ENCODE results near the gene FCRL6.
A peak's percentile ranks its signal among the peaks of the same experiment; 100 is the strongest.

The FCRL6 gene

DNA sequence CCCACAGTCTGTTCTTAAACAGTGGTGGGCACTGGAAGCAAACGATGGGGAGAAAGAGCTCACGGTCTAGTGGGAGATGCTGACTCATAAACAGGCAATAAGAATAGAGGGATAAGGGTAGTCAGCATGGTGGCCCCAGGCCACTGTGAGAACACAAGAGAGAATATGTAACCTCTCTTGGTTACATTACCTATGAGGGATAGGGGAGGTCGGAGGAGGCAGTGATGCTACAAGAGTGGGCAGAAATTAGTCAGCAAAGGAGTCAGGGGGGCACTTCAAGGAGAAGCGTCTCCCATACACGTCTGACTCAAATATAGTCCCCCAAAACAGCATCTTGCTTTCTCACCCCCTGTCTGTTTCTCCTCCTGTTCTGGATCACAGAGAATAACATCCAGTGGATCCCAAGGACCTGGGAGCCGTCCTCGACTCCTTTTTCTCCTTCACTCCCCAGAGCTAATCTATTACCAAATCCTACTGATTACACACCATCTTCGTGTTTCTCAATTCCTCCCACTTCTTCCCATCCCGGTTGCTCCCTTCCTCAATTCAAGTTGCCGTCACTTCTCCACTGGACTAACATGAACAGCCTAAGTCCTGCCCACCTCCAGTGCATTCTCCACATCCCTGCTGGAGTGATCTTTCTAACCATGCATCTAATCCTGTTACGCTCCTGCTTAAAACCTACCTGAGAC is 26.6 kb downstream of the FCRL6 start:
- Histone ChIP-seq H3K9me3 (ENCODE audit: control insufficient read depth, insufficient read depth, low read length) (no peaks in the 10 kb centered on the region), H3K4me1 (ENCODE audit: control insufficient read depth, low read length) (no peaks in the 10 kb centered on the region), H3F3A (ENCODE audit: control insufficient read depth, insufficient read depth) (no peaks in the 10 kb centered on the region), H3K36me3 (ENCODE audit: control insufficient read depth, low read length) (no peaks in the 10 kb centered on the region), H3K9me2 (replicated peaks; ENCODE audit: control insufficient read depth, low read length) (no peaks in the 10 kb centered on the region), H3K27ac (ENCODE audit: low read depth, low read length) (no peak overlapping the region), H3K79me2 (ENCODE audit: control insufficient read depth, low read length) (no peaks in the 10 kb centered on the region), H3K4me3 (ENCODE audit: low read length) (no peak overlapping the region), H3K27me3 (ENCODE audit: control insufficient read depth, low read length) (peaks cover 5% of the 10 kb centered on the region; the same call in 1 of the 2 replicates), H3K4me2 (ENCODE audit: low read length) (no peak overlapping the region), H4K20me1 (ENCODE audit: control insufficient read depth, insufficient read depth, low read depth, low read length) (no peaks in the 10 kb centered on the region)
- no peak for TF ChIP-seq EZH2phosphoT487 (IDR thresholded peaks at IDR 0.05; ENCODE audit: borderline replicate concordance, low read length)
- TF ChIP-seq, protein P1, sequence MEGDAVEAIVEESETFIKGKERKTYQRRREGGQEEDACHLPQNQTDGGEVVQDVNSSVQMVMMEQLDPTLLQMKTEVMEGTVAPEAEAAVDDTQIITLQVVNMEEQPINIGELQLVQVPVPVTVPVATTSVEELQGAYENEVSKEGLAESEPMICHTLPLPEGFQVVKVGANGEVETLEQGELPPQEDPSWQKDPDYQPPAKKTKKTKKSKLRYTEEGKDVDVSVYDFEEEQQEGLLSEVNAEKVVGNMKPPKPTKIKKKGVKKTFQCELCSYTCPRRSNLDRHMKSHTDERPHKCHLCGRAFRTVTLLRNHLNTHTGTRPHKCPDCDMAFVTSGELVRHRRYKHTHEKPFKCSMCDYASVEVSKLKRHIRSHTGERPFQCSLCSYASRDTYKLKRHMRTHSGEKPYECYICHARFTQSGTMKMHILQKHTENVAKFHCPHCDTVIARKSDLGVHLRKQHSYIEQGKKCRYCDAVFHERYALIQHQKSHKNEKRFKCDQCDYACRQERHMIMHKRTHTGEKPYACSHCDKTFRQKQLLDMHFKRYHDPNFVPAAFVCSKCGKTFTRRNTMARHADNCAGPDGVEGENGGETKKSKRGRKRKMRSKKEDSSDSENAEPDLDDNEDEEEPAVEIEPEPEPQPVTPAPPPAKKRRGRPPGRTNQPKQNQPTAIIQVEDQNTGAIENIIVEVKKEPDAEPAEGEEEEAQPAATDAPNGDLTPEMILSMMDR (IDR thresholded peaks at IDR 0.05; ENCODE audit: low read depth, low read length, poor library complexity, severe bottlenecking), result no peak

DNA sequence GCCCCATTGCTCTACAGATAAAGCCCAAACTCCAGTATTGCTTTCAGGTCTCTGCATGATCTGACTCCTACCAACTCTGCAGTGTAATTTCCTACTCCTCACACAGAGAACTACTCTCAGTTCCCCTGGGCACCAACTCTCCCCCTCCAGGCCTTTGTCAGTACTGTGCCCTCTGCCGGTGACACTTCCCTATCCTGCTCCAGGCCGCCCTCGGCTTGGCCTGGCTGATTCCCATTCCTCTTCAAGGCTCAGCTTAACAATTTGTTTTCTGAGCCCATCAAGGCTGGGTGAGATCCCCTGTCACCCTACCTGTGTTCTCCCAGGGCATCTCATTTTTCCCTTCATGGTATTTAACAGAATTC is 27.1 kb downstream of the FCRL6 start:
- Histone ChIP-seq H3K4me2 (ENCODE audit: low read length) (no peak overlapping the region), H3K36me3 (ENCODE audit: control insufficient read depth, low read length) (no peaks in the 10 kb centered on the region), H3K79me2 (ENCODE audit: control insufficient read depth, low read length) (no peaks in the 10 kb centered on the region), H3K4me3 (ENCODE audit: low read length) (no peak overlapping the region), H3K27me3 (ENCODE audit: control insufficient read depth, low read length) (peaks cover 3% of the 10 kb centered on the region; the same call in 1 of the 2 replicates), H3F3A (ENCODE audit: control insufficient read depth, insufficient read depth) (no peaks in the 10 kb centered on the region), H3K27ac (ENCODE audit: low read depth, low read length) (no peak overlapping the region), H4K20me1 (ENCODE audit: control insufficient read depth, insufficient read depth, low read depth, low read length) (no peaks in the 10 kb centered on the region), H3K4me1 (ENCODE audit: control insufficient read depth, low read length) (no peaks in the 10 kb centered on the region), H3K9me3 (ENCODE audit: control insufficient read depth, insufficient read depth, low read length) (no peaks in the 10 kb centered on the region), H3K9me2 (replicated peaks; ENCODE audit: control insufficient read depth, low read length) (no peaks in the 10 kb centered on the region)
- TF ChIP-seq, protein P1 (IDR thresholded peaks at IDR 0.05; ENCODE audit: low read depth, low read length, poor library complexity, severe bottlenecking), result peak; percentile 55
- TF ChIP-seq EZH2phosphoT487 (IDR thresholded peaks at IDR 0.05; ENCODE audit: borderline replicate concordance, low read length), result no peak

DNA sequence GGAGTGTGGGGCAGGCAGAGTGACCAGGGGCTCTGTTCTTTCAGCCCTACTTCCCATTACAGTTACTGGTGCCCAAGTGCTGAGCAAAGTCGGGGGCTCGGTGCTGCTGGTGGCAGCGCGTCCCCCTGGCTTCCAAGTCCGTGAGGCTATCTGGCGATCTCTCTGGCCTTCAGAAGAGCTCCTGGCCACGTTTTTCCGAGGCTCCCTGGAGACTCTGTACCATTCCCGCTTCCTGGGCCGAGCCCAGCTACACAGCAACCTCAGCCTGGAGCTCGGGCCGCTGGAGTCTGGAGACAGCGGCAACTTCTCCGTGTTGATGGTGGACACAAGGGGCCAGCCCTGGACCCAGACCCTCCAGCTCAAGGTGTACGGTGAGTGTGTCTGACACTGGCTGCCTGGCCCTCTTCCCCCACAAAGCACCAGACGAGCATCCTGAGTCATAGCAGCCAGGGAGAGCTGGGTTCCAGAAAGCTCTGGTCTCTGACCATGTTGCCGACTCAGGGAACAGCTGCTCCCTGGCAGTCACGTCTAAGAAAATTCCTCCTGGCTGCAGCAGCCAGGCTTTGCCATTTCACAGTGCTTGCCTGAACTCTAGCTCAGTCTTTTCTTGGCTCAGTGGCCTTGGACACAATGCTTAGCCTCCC is 27.8 kb downstream of the FCRL6 start:
- Histone ChIP-seq H3K9me2 (replicated peaks; ENCODE audit: control insufficient read depth, low read length) (no peaks in the 10 kb centered on the region), H3K36me3 (ENCODE audit: control insufficient read depth, low read length) (no peaks in the 10 kb centered on the region), H3K4me2 (ENCODE audit: low read length) (no peak overlapping the region), H3K4me1 (ENCODE audit: control insufficient read depth, low read length) (no peaks in the 10 kb centered on the region), H3K27ac (ENCODE audit: low read depth, low read length) (no peak overlapping the region), H3K27me3 (ENCODE audit: control insufficient read depth, low read length) (0 out of 2 replicates have a peak, but pooled peaks cover under 1% of the 10 kb centered on the region), H3K4me3 (ENCODE audit: low read length) (no peak overlapping the region), H3F3A (ENCODE audit: control insufficient read depth, insufficient read depth) (no peaks in the 10 kb centered on the region), H3K79me2 (ENCODE audit: control insufficient read depth, low read length) (no peaks in the 10 kb centered on the region), H3K9me3 (ENCODE audit: control insufficient read depth, insufficient read depth, low read length) (no peaks in the 10 kb centered on the region), H4K20me1 (ENCODE audit: control insufficient read depth, insufficient read depth, low read depth, low read length) (no peaks in the 10 kb centered on the region)
- TF ChIP-seq, protein P1 (IDR thresholded peaks at IDR 0.05; ENCODE audit: low read depth, low read length, poor library complexity, severe bottlenecking), result no peak
